Measurements from ENCODE around the gene IDH3B. TPM values are rescaled to one million over a fixed set of nuclear protein-coding genes. Genes with fewer than 3 reads are reported as not detected.

Gene IDH3B
- total and polyA plus RNA-seq, 2 of the 13 experiments (the other 11 are each of a cell fraction or from before 2014, with no cell fraction given) = 215 to 254 TPM

DNA sequence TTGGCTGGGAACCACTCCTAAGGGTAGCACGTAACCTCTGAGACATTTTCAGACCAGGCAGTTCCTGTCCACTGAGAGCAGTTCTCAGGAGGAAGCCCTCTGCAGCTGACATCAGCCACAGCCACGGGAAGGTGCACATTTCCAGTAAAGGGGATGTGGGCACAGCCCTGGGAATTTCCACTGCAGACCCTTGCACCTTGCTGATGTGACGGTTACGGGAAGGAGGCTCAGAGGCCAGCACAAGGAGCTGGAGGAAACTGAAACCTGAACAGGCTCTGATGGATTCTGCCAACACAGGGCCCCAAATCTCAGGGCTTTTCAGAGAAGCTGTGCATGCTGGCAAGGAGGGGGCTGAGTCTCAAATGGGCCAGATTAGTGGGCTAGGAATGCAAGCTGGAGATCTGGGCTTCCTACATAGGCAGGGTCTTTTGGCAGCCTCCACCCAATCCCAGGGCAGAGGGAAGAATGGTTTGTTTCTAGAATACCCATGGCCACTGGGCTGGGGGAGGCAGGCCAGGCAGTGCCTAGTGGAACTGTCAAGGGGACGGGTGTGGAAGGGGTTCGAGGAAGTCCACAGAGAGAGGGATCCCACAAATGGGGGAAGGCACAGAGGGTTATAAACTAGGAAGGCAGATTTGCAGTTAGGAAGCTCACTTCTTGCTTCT lies 42.8 kb upstream of the IDH3B start (continued):
- TF ChIP-seq RBAK (CRISPR knock-in tag; IDR thresholded peaks at IDR 0.05) = no peak

DNA sequence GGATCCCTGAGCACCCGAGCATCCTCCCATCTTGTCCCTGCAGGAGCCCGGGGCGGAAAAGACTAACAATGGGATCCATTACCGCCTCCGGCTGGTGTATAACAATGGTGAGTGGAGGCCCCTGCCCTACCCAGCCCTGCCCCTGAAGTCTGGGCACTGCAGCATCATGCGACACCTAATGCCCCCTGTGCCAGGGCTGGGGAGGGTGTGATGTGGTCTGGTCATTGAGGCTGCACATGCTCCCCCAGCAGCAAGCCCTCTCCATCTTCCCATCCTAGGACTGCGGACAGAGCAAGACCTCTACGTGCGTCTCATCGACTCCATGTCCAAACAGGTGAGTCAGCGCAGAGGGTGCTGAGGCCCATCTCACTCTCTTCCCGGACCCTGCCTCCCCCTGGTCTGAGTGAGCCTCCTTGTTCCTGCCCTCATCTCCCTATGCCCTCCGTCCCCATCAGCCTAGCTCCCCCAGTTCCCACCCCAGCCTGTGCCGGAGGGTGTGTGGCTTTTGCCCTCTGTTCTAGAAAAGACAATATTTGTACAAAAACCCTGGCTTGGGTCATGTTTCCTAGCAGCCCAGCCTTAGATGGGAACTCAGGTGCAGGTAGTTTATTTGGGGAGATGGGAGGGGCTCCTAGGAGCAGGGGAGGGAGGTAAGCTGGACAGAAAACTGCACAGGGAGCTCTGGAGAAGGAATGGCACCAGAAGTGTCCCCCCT lies 42.1 kb upstream of the IDH3B start:
- Histone ChIP-seq H3K36me3 (replicated peaks in 1 of 2; ENCODE audit: control insufficient read depth in 1 of 2, insufficient read depth in 2 of 2, low read length in 2 of 2) (no peaks in the 10 kb centered on the region), H3K9ac (ENCODE audit: insufficient read depth, low read depth, low read length) (no peak overlapping the region), H3K4me1 (ENCODE audit: insufficient read depth, low read length) (peaks cover 14% of the 10 kb centered on the region), H3K9me3 (ENCODE audit: low read length) (no peaks in the 10 kb centered on the region), H3K4me2 (ENCODE audit: low read depth, low read length) (peak overlapping the region; percentile 9; the same call in 1 of the 2 replicates), H2AFZ (ENCODE audit: low read length) (no peak overlapping the region), H3K27me3 (ENCODE audit: control insufficient read depth in 1 of 2, insufficient read depth in 2 of 2, low read length in 2 of 2) (peaks cover 28 to 79% of the 10 kb centered on the region in 2 experiments; a peak in 4 of 5 replicates), H3K27ac (ENCODE audit: extremely low read length, insufficient read depth, low read length) (no peak overlapping the region), H3K4me3 (replicated peaks in 1 of 3; ENCODE audit: insufficient read depth in 1 of 3, low read depth in 2 of 3, low read length in 3 of 3) (no peak overlapping the region), H4K20me1 (ENCODE audit: insufficient read depth, low read length) (no peaks in the 10 kb centered on the region), H3K79me2 (ENCODE audit: insufficient read depth, low read length) (no peaks in the 10 kb centered on the region)
- no TSS peak for BruUV-seq (replicated peaks)
- 28% methylated on average over 12 of the region's 14 CpGs for WGBS (ENCODE audit: low lambda C conversion rate)
- TF ChIP-seq PTBP1 (IDR thresholded peaks at IDR 0.05; ENCODE audit: low read depth, low read length, poor library complexity, severe bottlenecking) = no peak
- no peak for TF ChIP-seq ZNF746 (CRISPR knock-in tag; IDR thresholded peaks at IDR 0.05)
- TF ChIP-seq, protein P1, sequence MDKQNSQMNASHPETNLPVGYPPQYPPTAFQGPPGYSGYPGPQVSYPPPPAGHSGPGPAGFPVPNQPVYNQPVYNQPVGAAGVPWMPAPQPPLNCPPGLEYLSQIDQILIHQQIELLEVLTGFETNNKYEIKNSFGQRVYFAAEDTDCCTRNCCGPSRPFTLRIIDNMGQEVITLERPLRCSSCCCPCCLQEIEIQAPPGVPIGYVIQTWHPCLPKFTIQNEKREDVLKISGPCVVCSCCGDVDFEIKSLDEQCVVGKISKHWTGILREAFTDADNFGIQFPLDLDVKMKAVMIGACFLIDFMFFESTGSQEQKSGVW (CRISPR knock-in tag; IDR thresholded peaks at IDR 0.05; ENCODE audit: borderline replicate concordance) = no peak
- peak; percentile 91 for TF ChIP-seq ZBTB26 (CRISPR knock-in tag; IDR thresholded peaks at IDR 0.05; ENCODE audit: borderline replicate concordance)
- TF ChIP-seq ZNF550 (CRISPR knock-in tag; IDR thresholded peaks at IDR 0.05; ENCODE audit: borderline replicate concordance) = no peak
- no peak for TF ChIP-seq ZEB1 (IDR thresholded peaks at IDR 0.05; ENCODE audit: insufficient replicate concordance, low read depth)
- peak; percentile 32 for TF ChIP-seq HNRNPH1 (optimal IDR thresholded peaks at IDR 0.05; ENCODE audit: low read depth, low read length)
- TF ChIP-seq ZNF772 (CRISPR knock-in tag; IDR thresholded peaks at IDR 0.05) = no peak
- DNase-seq (ENCODE audit: low spot score) (no peak), FAIRE-seq (no peak), ATAC-seq (peak; percentile 16; the same call in 2 of the 3 replicates)
- POLR2A ChIA-PET = no interaction called here
- in situ Hi-C loops (cut with HindIII; ENCODE audit: extremely low pct_ligation_motif_present, low pct_unique_long_range_greater_than_20kb) = no loop called here
- intact Hi-C loops (cut with micrococcal nuclease; ENCODE audit: unreplicated experiment) = no loop called here
- CTCF ChIA-PET (ENCODE audit: low intra/inter-chr PET ratio, low total read pairs) = no interaction called here

Data from HepG2 (cell line).